Central memory CD8-positive, alpha-beta T cell (primary cell): ENCODE measurements around the gene TM6SF1.
"Not testable (repeated sequence)": the region's sequence is repeated elsewhere in the genome, so short reads cannot be mapped to it uniquely, and the experiment has no call there.

Source experiments
- ATAC-seq: fragments of 150-1000 bp; cut with Tn5 transposase; replicated peaks from 2 replicates; pipeline ENCODE4 v1.10.0; 2022; ENCODE audit warnings: mild to moderate bottlenecking, moderate FRiP score, moderate number of reproducible peaks; ENCODE audit not compliant: poor library complexity, severe bottlenecking; ENCODE audit errors: extremely low read depth
- DNase-seq, 2 donors: peaks; one replicate each; pipeline ENCODE4 v3.0.0; 2021; ENCODE audit warnings: low spot score in 2 of 2
- H3K27ac Mint-ChIP-seq: one replicate; pipeline ENCODE4 v1.8.0; 2022; ENCODE audit warnings: low read depth, mild to moderate bottlenecking, moderate library complexity, mixed read lengths
- H3K27me3 Mint-ChIP-seq: one replicate; pipeline ENCODE4 v1.8.0; 2022; ENCODE audit warnings: mixed read lengths
- H3K36me3 Mint-ChIP-seq: one replicate; pipeline ENCODE4 v1.8.0; 2022; ENCODE audit warnings: mild to moderate bottlenecking, moderate library complexity, mixed read lengths; ENCODE audit not compliant: insufficient read depth
- H3K4me1 Mint-ChIP-seq: one replicate; pipeline ENCODE4 v1.8.0; 2022; ENCODE audit warnings: mixed read lengths
- H3K4me3 Mint-ChIP-seq: one replicate; pipeline ENCODE4 v1.8.0; 2022; ENCODE audit warnings: mild to moderate bottlenecking, moderate library complexity, mixed read lengths
- H3K9me3 Mint-ChIP-seq: one replicate; pipeline ENCODE4 v1.8.0; 2022; ENCODE audit warnings: mixed read lengths

The TM6SF1 gene

DNA sequence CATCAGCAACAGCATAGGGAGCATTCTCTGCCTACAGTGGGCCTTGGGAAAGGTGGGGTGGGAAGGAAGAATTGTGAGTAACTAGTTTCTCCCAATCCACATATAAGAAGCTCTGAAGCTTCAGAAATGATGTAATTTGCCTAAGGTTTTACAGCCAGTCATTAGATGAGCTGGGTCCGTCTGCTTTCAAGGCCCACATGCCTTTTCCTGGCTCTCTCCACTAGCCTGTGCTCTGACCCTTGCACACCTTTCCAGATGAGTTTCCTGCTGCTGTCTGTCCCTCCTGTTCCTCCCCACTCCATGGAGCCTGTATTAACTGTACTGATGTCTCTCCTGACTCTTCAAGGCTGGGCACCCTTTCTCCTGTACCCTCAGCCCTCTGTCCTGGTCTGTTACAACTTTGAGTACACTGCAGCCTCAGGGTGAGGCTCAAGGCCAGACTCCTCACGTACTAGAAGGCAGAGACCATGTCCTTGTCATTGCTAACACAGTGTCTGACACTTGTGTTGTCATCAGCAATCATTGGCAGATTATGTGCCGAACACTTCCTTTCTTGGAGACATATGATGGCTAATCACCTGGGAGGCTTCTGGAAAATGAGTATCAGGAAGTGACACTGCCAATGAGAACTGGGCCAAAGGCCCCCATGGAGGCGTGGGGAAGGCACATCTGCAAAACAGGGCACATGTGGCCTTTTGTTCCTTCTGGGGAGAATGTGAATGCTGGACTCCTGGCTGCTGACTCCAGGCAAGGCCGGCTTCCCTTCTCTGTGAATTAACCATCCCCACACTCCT, 6.6 kb downstream of the TM6SF1 start:
- no peak for ATAC-seq
- no peak for DNase-seq
- Mint-ChIP-seq H3K36me3 (peaks cover 2% of the 10 kb centered on the region), H3K27me3 (peaks cover 28% of the 10 kb centered on the region), H3K9me3 (no peaks in the 10 kb centered on the region), H3K27ac (no peak overlapping the region), H3K4me1 (no peaks in the 10 kb centered on the region), H3K4me3 (no peak overlapping the region)

DNA sequence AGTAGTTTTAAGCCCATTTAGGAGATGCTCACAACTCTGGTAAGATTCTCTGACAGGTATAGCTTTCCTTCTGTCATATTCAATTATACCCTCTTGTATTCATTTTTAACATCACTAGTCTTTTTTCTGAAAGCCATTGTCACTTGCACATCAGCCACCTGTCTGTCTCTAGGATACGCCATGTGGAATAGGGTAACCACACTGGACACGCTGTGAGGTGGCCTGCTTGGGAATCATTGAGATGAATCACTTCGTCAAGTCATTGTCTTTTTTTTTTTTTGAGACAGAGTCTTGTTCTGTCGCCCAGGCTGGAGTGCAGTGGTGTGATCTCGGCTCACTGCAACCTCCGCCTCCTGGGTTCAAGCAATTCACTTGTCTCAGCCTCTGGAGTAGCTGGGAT, 7.4 kb downstream of the TM6SF1 start:
- Mint-ChIP-seq H3K27me3 (peaks cover 20% of the 10 kb centered on the region), H3K36me3 (peaks cover 2% of the 10 kb centered on the region), H3K4me3 (no peak overlapping the region), H3K4me1 (no peaks in the 10 kb centered on the region), H3K27ac (no peak overlapping the region), H3K9me3 (no peaks in the 10 kb centered on the region)
- no peak for DNase-seq
- ATAC-seq, result no peak

DNA sequence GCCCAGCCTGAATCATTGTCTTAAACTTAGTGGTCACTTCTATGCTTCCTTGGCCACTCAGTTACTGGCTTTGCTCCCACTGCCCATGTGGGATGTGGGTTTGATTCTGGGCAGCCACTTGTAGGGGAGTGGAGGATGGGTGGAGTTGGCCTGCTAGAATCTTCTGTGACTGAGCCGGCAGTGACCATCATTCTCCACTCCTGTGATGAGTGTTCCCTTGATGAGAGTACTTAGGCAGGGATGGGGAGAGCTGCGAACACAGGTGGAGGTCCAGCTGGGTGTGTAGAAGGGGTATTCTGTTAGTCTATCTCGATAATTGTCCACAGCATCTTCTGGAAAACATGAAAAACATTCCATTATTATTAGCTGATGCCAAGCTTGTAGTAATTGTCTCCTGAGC, 8.0 kb downstream of the TM6SF1 start:
- no peak overlapping the region for H3K4me3 Mint-ChIP-seq
- H3K27me3 Mint-ChIP-seq, result peaks cover 15% of the 10 kb centered on the region
- no peak for DNase-seq
- H3K36me3 Mint-ChIP-seq, result peaks cover under 1% of the 10 kb centered on the region
- no peak for ATAC-seq
- no peaks in the 10 kb centered on the region for H3K9me3 Mint-ChIP-seq
- H3K4me1 Mint-ChIP-seq, result no peaks in the 10 kb centered on the region
- H3K27ac Mint-ChIP-seq, result no peak overlapping the region

DNA sequence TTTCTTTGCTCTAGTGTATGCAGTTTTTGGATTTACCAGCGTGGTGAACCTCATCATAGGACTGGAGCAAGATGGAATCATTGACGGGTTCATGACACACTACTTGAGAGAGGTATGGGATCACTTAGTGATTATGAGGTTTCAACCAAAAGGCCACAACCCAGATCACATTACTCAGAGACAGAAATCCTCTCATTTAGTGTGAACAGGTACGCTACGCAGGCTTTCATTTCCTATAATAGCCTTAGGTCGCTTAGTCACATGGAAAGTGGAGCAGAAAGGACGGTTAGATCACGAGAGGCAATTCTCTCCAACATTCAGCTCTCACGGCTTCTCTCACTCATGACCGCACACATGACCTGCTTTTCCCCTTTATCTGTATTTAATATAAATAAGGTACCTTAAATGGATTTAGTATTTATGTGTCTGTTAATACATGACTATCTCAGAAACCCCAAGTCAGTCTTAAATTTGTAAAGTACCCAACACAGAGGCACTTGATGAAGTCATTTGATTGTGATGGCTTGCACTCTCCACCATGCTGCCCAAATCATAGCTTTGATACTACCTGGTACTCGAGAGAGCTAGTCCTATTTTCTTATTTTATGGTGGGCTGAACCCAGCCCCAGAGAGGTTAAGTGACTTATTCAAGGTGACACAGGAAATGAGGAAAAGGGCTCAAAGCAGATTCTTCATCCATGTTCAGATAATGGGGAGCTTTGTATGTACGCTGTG, 8.6 kb downstream of the TM6SF1 start:
- Mint-ChIP-seq H3K27ac (no peak overlapping the region), H3K36me3 (no peaks in the 10 kb centered on the region), H3K9me3 (no peaks in the 10 kb centered on the region), H3K4me3 (no peak overlapping the region), H3K4me1 (no peaks in the 10 kb centered on the region), H3K27me3 (peaks cover 9% of the 10 kb centered on the region)
- DNase-seq (no peak), ATAC-seq (no peak)

DNA sequence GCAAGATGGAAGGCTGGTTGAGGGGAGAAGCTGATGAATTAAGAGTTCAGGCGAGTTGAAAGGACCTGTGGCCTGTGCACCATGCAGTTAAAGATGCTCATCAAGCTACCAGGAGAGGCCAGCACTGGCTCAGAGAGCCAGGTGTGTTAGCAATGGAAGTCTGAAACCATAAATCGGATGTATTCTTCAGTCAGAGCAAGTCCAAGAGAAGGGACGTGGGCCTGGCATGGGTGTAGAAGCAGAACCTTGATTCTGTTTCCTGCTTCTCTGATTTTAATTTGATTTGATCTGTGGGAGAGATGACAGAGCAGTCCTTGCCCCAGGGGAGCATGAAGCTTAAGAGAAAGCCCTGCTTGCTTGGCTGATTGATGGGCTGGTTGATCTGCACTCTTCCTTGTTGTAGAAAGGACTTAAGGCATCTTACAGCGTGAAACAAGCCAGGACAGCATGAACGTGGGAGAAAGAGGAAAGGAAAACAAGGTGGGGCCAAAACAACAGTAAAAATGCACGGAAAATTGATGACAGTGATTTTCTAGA, 10.9 kb downstream of the TM6SF1 start:
- H3K4me1 Mint-ChIP-seq, result no peaks in the 10 kb centered on the region
- H3K9me3 Mint-ChIP-seq, result no peaks in the 10 kb centered on the region
- H3K4me3 Mint-ChIP-seq, result no peak overlapping the region
- H3K36me3 Mint-ChIP-seq, result no peaks in the 10 kb centered on the region
- DNase-seq, result no peak
- ATAC-seq, result no peak
- H3K27me3 Mint-ChIP-seq, result no peaks in the 10 kb centered on the region
- H3K27ac Mint-ChIP-seq, result no peak overlapping the region

DNA sequence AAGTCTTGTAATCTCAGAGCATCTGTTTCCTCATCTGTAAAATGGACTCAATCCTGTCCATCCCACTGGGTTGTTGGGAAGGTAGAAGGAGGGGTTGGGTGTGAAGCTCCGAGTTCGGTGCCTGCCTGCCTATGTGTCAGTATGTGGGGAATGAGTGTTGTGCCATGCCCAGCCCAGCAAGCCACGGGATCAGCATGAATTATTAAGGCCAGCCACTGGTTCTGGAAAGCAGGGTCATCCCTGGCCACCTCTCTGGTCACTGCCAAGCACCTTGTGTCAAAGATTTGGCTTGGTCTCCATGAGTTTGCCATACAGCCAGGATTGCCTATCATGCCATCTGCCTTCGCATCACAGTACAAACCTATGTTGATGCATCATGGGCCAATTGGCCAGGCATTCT, 11.5 kb downstream of the TM6SF1 start:
- Mint-ChIP-seq H3K36me3 (no peaks in the 10 kb centered on the region), H3K4me1 (no peaks in the 10 kb centered on the region), H3K9me3 (no peaks in the 10 kb centered on the region), H3K4me3 (no peak overlapping the region), H3K27me3 (no peaks in the 10 kb centered on the region), H3K27ac (no peak overlapping the region)
- DNase-seq (no peak), ATAC-seq (no peak)

DNA sequence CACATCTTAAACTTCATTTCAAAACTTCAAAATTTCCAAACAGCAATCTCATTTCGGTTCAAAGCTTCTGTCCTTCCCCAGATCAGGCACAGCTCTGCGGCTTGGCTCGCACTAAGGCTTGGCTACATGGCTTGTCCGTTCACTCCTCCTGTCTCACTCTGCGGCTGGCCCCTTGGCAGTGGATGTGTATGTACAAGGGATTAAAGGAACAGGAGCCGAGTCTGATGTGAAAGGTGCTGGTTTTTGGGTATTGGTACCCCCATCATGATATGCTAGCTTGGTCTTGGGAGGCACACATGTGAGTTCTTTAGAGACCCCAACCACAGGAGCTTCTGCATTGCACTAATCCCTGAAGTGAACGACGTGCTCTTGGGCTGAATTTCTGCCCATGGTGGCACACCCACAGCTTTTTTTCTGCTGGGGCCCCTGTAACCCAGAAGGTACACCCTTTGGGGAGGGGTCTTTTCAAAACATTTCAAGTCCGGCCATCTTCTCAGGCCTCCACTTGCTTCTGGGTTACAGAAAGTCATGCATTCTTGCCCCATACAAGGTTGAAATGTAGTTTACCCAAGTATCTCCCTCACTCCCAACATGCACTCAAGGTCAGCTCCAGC, 12.6 kb downstream of the TM6SF1 start:
- H3K36me3 Mint-ChIP-seq, result no peaks in the 10 kb centered on the region
- no peaks in the 10 kb centered on the region for H3K9me3 Mint-ChIP-seq
- DNase-seq (no peak), ATAC-seq (no peak)
- H3K4me3 Mint-ChIP-seq, result no peak overlapping the region
- no peaks in the 10 kb centered on the region for H3K4me1 Mint-ChIP-seq
- H3K27me3 Mint-ChIP-seq, result no peaks in the 10 kb centered on the region
- H3K27ac Mint-ChIP-seq, result no peak overlapping the region

DNA sequence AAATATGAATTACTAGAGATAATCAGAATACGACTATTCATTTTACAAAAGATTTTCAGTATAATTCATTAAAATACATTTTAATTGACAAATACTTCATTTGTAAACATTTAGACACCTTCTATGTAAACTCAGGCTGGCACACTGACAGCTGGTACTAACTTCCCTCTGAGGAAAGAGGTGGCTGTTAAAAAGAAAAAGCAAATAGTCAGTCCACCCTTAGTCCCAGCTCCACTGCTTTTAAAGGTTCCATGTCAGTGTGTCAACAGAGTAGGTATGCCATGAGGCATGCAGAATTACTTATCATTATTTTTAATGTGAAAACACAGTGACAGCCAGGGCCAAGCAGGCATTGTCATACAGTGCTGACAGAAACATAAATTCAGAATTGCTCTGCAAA, 16.1 kb downstream of the TM6SF1 start:
- H3K27ac Mint-ChIP-seq, result no peak overlapping the region
- no peaks in the 10 kb centered on the region for H3K4me1 Mint-ChIP-seq
- no peaks in the 10 kb centered on the region for H3K27me3 Mint-ChIP-seq
- no peak overlapping the region for H3K4me3 Mint-ChIP-seq
- DNase-seq, result no peak
- no peak for ATAC-seq
- H3K36me3 Mint-ChIP-seq, result no peaks in the 10 kb centered on the region
- no peaks in the 10 kb centered on the region for H3K9me3 Mint-ChIP-seq

DNA sequence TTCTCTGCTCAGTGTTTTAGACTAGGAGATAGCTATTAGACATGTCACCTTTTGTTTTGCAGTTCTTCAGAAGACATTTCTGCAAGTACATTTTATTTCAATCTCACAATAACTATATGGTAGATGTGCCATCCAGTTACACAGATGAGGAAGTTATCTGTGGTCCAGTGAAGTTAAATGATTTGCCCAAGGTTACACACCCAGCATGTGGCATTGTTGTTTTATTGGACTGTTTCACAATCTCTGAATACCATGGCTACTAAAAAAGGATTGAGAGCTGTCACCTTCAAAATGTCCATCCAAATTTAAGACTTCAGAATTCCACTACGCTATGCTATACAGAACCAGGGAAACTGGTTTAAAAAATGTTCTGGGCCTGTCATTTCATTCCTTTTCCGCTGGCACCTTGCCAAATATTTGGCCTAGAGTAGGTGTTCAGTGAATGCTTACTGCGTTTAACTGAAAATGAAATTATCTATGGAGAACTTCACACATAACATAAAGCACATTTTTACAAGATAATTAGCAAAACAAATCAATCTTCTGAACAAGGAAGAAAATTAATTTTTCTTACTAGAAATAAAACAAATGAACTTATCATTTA, 20.2 kb downstream of the TM6SF1 start:
- no peaks in the 10 kb centered on the region for H3K27me3 Mint-ChIP-seq
- H3K4me3 Mint-ChIP-seq, result no peak overlapping the region
- H3K4me1 Mint-ChIP-seq, result no peaks in the 10 kb centered on the region
- ATAC-seq, result no peak
- DNase-seq, result no peak
- no peaks in the 10 kb centered on the region for H3K9me3 Mint-ChIP-seq
- no peaks in the 10 kb centered on the region for H3K36me3 Mint-ChIP-seq
- H3K27ac Mint-ChIP-seq, result no peak overlapping the region

DNA sequence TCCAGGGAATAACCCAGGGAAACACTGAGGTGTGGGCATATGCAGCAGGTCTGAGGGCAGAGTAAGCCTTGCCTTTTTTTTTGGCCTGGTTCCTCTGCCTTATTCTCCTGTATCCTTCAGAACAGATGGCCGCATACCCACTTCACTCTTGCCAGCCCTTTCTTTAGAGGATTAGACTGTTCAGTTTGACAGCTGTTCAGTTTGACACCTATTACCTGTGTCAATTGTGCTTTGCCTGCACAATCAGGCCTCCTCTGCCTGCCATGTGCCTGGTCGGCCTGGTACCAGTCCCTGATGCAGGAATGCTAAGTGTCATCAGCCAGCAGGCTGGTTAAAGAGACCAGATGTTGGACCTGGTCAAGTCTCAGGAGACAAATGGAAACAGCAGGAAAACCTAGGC, 22.3 kb downstream of the TM6SF1 start:
- DNase-seq, result no peak
- Mint-ChIP-seq H3K4me3 (no peak overlapping the region), H3K27ac (no peak overlapping the region), H3K9me3 (no peaks in the 10 kb centered on the region), H3K36me3 (no peaks in the 10 kb centered on the region), H3K27me3 (no peaks in the 10 kb centered on the region), H3K4me1 (no peaks in the 10 kb centered on the region)
- ATAC-seq, result no peak

DNA sequence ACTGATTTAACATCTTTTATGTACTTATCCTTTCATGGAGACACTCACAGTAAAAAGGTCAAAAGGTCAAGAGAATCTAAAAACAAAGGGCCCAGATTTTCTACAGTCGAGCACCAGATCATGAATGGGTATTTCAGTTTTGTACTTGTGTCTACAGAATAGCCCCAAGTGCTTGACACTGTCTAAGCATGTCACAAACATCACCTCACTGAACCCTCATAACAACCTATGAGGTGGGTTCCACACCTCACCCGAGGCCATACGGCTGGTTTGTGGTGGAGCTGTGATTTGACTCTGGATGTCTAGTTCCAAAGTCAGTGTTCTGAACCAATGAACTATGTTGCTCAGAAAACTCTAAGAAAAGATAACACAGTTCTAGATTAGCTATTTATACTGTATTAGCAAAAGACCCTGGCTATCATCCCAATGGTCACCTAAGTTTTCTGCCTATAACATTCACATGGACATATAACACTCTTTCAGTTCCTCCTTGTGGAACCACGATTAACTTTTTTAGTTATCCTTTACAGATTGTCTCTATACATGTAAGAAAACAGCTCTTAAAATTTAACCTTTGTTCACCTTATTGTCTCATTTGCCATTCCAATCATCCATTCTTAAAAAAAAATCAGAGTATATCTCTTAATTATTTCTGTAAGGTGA, 25.5 kb downstream of the TM6SF1 start:
- Mint-ChIP-seq H3K4me1 (no peaks in the 10 kb centered on the region), H3K27ac (no peak overlapping the region), H3K36me3 (no peaks in the 10 kb centered on the region), H3K27me3 (peaks cover 5% of the 10 kb centered on the region), H3K4me3 (no peak overlapping the region), H3K9me3 (no peaks in the 10 kb centered on the region)
- DNase-seq, result no peak
- no peak for ATAC-seq

DNA sequence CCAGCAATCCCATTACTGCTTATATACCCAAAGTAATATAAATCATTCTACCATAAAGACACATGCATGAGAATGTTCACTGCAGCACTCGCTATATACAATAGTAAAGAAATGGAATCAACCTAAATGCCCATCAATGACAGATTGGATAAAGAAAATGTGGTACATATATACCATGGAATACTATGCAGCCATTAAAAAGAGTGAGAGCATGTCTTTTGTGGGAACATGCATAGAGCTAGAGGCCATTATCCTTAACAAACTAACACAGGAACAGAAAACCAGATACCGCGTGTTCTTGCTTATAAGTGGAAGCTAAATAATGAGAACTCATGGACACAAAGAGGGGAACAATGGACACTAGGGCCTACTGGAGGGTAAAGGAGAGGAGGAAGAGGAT, 34.7 kb downstream of the TM6SF1 start:
- DNase-seq, H3K9me3 Mint-ChIP-seq, H3K27ac Mint-ChIP-seq, H3K4me3 Mint-ChIP-seq, ATAC-seq, H3K4me1 Mint-ChIP-seq, H3K36me3 Mint-ChIP-seq: not testable (repeated sequence)
- H3K27me3 Mint-ChIP-seq, result peaks cover 34% of the 10 kb centered on the region
